Measurements from ENCODE around the gene PIP4K2C.

- TF ChIP-seq CTCF (conservative IDR thresholded peaks at IDR 0.05 in 1 of 2, IDR thresholded peaks at IDR 0.05 in 1 of 2; ENCODE audit: low read depth in 1 of 2, low read length in 2 of 2) (no peak), EZH2 (IDR thresholded peaks at IDR 0.05; ENCODE audit: low read length, missing control alignments) (no peak)
Measured at GRCh38 chr12:57607958-57608663, 17.1 kb downstream of the PIP4K2C start.
